Measurements from ENCODE around the gene RIPK1.
A peak's percentile ranks its signal among the peaks of the same experiment; 100 is the strongest.
"Not testable (repeated sequence)": the region's sequence is repeated elsewhere in the genome, so short reads cannot be mapped to it uniquely, and the experiment has no call there.

RIPK1 gene

DNA sequence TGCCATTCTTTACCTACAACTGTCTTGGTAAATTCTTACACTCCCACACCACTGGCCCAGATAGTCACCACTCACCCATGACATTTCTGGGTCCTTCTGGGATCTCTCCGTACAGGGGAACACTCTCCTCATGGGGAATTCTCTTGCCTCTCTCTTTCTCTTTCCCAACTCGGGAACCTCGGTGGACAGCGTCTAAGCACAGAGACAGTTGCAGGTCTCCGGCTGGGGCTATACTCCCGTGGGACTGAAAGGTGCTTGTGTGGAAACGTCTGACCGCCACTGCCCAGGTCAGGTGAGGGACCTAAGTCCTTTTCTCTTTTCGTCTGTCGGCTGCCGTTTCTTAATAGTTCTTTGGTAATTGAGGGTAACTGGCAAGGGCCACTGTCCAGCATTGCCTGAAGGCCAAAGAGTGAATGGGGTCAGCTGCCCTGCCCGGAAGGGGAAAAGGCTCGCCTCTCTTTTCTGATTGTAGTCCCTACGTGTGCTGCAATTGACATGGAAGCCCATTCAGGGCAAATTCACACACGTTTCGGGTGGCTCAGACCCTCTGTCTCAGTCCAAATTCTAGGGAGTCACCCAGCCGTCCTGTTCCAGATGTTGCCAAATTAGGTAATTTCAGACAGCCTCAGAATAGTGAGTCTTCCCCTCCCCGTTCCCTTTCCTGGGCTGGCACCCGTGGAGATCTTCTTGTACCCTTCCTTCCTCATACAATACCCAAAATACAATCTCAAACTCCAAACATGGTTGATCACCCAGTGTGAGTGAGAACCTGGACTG lies 31.2 kb upstream of the RIPK1 start:
- peaks cover 5% of the 10 kb centered on the region for H3K36me3 Mint-ChIP-seq (ENCODE audit: low read depth)
- H3K4me3 Mint-ChIP-seq = no peak overlapping the region
- peaks cover 62% of the 10 kb centered on the region for H3K27me3 Mint-ChIP-seq (ENCODE audit: low read depth)
- no peak overlapping the region for H3K27ac Mint-ChIP-seq
- peaks cover 9% of the 10 kb centered on the region for H3K9me3 Mint-ChIP-seq
- peaks cover 2% of the 10 kb centered on the region for H3K4me1 Mint-ChIP-seq (ENCODE audit: low read depth)

DNA sequence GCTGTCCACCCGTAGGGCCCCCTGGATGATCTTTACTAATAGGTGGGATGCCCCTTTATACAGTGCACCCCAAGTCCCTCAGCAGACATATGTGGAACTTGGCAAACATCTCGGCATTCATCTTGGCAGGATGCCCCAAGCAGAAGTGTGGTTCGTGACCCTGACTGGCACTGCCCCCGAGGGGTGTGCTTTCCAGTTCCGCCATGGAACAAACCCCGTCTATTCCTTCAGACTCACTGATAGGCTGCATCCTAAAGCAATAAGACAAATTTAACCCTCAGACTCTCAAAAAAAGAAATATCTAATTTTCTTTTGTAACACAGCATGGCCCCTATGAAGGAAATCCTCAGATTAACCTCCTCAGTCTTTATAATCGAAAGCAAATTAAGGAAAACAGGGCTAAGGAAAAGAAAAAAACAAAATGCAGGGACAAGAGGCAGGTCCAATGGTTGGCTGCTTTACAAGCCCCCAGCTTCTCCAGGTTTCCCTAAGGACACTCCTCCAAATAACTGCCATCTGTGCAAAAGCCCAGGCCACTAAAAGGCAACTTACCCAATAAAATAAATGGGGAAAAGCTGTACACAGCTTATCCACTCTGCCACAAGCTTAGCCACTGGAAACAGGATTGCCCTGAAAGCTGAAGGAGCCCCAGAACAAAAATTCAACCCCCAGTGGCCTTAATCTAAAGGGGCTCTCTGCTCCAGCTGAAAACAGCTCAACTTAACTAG lies 30.5 kb upstream of the RIPK1 start:
- peaks cover 9% of the 10 kb centered on the region for H3K9me3 Mint-ChIP-seq
- H3K4me3 Mint-ChIP-seq = no peak overlapping the region
- peaks cover 5% of the 10 kb centered on the region for H3K36me3 Mint-ChIP-seq (ENCODE audit: low read depth)
- H3K27ac Mint-ChIP-seq = no peak overlapping the region
- H3K27me3 Mint-ChIP-seq (ENCODE audit: low read depth) = peaks cover 56% of the 10 kb centered on the region
- no peaks in the 10 kb centered on the region for H3K4me1 Mint-ChIP-seq (ENCODE audit: low read depth)

DNA sequence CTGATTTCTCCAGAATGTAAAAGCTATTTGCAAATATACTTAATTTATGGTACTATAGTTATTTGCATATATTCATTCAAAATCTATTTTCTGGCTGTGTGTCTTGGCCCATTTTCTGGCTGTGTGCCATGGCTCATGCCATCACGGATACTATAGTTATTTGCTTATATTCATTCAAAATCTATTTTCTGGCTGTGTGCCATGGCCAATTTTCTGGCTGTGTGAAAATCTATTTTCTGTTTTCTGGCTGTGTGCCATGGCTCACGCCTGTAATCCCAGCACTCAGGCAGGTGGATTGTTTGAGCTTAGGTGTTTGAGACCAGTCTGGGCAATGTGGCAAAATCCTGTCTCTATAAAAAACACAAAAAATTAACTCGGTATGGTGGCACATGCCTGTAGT lies 28.9 kb upstream of the RIPK1 start:
- H3K27me3 Mint-ChIP-seq (ENCODE audit: low read depth) = peaks cover 47% of the 10 kb centered on the region
- H3K36me3 Mint-ChIP-seq (ENCODE audit: low read depth) = peaks cover 5% of the 10 kb centered on the region
- no peaks in the 10 kb centered on the region for H3K4me1 Mint-ChIP-seq (ENCODE audit: low read depth)
- peaks cover 9% of the 10 kb centered on the region for H3K9me3 Mint-ChIP-seq
- no peak overlapping the region for H3K4me3 Mint-ChIP-seq
- H3K27ac Mint-ChIP-seq = no peak overlapping the region

DNA sequence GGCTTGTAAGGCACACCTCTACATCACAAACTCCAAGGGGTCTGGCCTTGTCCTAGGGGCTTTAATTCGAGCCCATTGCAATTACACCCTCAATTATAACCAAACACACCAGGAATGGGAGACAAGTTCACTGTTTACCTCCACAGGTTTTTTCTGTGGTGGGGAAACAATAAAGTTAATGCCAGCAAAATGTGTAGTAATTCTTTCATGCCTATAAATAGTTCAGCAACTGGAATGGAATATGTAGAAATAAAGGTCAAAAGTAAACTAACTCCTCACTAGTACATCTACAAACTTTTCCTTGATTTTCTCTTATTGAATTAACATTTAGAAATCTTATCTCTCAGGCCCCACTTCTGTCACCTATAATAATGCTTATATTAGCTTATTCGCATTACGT lies 27.1 kb upstream of the RIPK1 start:
- Mint-ChIP-seq H3K27me3 (ENCODE audit: low read depth) (peaks cover 43% of the 10 kb centered on the region), H3K9me3 (peaks cover 1% of the 10 kb centered on the region), H3K4me1 (ENCODE audit: low read depth) (no peaks in the 10 kb centered on the region), H3K4me3 (no peak overlapping the region), H3K27ac (no peak overlapping the region), H3K36me3 (ENCODE audit: low read depth) (no peaks in the 10 kb centered on the region)

DNA sequence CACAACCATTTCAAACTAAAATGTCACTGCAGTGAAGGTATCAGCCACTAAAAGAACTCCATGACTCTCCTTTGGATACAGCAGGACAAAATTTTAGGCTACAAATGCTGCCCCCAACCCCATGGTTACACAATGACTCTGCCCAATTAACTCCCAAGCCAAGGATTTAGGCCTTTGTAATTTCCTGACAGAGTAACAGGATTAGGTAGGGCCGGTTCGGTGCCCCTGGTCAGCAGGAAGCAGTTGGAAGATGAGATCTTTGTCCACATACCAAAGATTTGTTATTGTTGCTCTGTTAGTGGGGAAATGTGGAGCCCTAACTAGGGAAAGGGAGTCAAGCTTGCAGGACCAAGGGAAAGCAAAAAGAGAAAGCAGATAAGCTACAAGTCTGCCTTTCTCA lies 26.7 kb upstream of the RIPK1 start:
- no peaks in the 10 kb centered on the region for H3K4me1 Mint-ChIP-seq (ENCODE audit: low read depth)
- H3K36me3 Mint-ChIP-seq (ENCODE audit: low read depth) = no peaks in the 10 kb centered on the region
- no peaks in the 10 kb centered on the region for H3K9me3 Mint-ChIP-seq
- peaks cover 41% of the 10 kb centered on the region for H3K27me3 Mint-ChIP-seq (ENCODE audit: low read depth)
- no peak overlapping the region for H3K4me3 Mint-ChIP-seq
- no peak overlapping the region for H3K27ac Mint-ChIP-seq

DNA sequence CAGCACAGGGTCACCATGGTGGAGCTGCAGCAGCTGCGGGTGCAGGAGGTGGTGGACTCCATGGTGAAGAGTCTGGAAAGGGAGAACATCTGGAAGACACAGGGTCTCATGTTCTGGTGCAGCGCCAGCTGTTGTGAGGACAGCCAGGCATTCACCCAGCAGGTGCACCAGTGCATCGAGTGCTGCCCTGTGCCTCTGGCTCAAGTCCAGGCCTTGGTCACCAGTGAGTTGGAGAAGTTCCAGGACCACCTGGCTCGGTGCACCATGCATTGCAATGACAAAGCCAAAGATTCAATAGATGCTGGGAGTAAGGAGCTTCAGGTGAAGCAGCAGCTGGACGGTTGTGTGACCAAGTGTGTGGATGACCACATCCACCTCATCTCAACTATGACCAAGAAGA lies 22.9 kb upstream of the RIPK1 start:
- H3K27ac Mint-ChIP-seq = no peak overlapping the region
- H3K27me3 Mint-ChIP-seq (ENCODE audit: low read depth) = peaks cover 50% of the 10 kb centered on the region
- no peaks in the 10 kb centered on the region for H3K36me3 Mint-ChIP-seq (ENCODE audit: low read depth)
- H3K4me3 Mint-ChIP-seq = no peak overlapping the region
- no peaks in the 10 kb centered on the region for H3K9me3 Mint-ChIP-seq
- no peaks in the 10 kb centered on the region for H3K4me1 Mint-ChIP-seq (ENCODE audit: low read depth)

DNA sequence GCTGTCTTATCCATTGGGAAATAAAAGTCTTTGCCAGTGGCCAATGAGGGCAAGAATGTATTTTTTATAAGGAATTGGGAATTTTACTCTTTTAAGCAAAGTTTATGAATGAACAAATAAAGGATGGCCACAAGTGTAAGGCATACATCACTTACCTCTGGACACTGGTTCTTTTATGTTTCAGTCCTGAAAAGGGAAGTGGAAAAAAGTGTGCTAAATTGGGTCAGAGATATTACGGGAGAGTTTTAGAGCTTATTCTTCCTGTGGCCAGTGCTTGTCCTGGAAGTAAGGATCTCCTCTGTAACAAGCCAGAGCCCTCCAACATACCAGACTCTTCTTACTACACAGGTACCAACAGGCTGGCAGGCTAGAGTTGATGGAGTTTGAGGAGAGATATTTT lies 22.5 kb upstream of the RIPK1 start:
- no peaks in the 10 kb centered on the region for H3K36me3 Mint-ChIP-seq (ENCODE audit: low read depth)
- H3K4me1 Mint-ChIP-seq (ENCODE audit: low read depth) = no peaks in the 10 kb centered on the region
- no peak overlapping the region for H3K27ac Mint-ChIP-seq
- H3K27me3 Mint-ChIP-seq (ENCODE audit: low read depth) = peaks cover 51% of the 10 kb centered on the region
- H3K4me3 Mint-ChIP-seq = no peak overlapping the region
- no peaks in the 10 kb centered on the region for H3K9me3 Mint-ChIP-seq

DNA sequence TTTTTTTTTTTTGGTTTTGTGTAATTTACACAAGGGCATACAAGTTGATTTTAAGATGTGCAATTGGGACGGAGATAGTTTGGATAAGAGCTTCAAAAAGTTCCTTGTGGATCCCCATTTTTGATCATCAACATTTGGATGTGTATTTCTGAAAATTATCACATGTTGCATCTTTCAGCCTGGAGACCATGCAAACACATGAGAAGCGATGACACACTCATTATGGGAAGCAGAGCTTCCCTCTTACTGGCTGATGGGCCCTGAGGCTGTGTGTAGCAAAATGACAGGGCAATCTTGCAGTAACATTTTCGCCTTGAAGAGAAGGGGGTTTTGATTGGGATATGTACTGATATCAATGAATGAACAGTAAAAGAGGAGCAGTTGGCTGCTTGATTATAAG lies 22.0 kb upstream of the RIPK1 start:
- H3K4me3 Mint-ChIP-seq = no peak overlapping the region
- no peaks in the 10 kb centered on the region for H3K4me1 Mint-ChIP-seq (ENCODE audit: low read depth)
- H3K9me3 Mint-ChIP-seq = no peaks in the 10 kb centered on the region
- peaks cover 46% of the 10 kb centered on the region for H3K27me3 Mint-ChIP-seq (ENCODE audit: low read depth)
- no peak overlapping the region for H3K27ac Mint-ChIP-seq
- H3K36me3 Mint-ChIP-seq (ENCODE audit: low read depth) = no peaks in the 10 kb centered on the region

DNA sequence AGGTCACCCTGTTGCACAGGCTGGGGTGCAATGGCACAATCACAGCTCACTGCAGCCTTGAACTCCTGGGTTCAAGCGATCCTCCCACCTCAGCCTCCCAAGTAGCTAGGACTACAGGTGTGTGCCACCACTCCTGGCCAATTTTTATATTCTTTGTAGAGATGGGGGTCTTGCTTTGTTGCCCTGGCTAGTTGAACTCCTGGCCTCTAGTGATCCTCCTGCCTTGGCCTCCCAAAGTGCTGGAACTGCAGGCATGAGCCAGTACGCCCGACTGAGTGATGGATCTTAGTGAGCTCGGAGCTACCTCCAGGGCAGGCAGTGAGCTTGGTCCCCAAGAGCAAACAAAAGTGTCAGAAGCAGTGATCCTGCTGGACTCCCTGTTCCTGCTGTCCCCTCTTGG lies 20.3 kb upstream of the RIPK1 start:
- H3K36me3 Mint-ChIP-seq (ENCODE audit: low read depth); H3K4me3 Mint-ChIP-seq; H3K27ac Mint-ChIP-seq; H3K4me1 Mint-ChIP-seq (ENCODE audit: low read depth); H3K9me3 Mint-ChIP-seq: not testable (repeated sequence)
- H3K27me3 Mint-ChIP-seq (ENCODE audit: low read depth) = peaks cover 38% of the 10 kb centered on the region

DNA sequence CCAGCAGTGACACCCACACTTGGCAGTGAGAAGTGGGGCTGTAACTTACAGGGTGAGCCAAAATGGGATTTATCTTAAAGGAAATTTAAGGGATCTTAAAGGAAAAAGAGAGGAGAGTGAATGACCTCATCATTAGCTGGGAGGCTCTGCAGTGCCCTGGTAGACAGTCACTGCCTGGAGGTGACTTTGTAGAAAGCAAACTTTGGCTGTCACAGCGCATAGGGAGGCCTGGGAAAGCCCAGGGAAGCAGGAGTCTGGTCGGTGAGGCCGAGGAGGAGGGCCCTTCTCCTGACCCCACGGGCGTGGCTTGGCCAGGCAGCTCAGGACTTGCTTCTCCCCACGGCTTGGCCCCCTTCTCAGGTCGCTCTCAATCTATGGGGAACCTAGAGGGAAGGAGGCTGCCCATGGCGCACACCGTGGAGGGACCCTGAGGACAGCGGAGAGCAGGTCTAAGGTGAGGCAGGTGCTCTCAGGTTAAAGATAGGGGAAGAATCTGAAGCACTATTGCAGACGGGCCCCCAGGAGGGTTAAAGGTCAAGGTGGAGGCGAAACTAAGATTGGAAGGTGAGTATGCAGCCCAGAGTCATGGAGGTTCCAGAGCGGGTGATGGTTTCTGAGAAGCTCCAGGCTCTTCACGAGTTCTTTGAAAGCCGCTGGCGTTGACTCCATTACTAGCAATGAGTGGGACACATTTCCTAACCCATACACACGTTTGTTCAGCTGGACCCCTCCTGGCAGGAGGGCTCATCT lies 15.6 kb upstream of the RIPK1 start:
- peak overlapping the region; percentile 60 for H3K27ac Mint-ChIP-seq
- peaks cover 21% of the 10 kb centered on the region for H3K27me3 Mint-ChIP-seq (ENCODE audit: low read depth)
- H3K9me3 Mint-ChIP-seq = no peaks in the 10 kb centered on the region
- H3K36me3 Mint-ChIP-seq (ENCODE audit: low read depth) = no peaks in the 10 kb centered on the region
- H3K4me3 Mint-ChIP-seq = peak overlapping the region; percentile 73
- H3K4me1 Mint-ChIP-seq (ENCODE audit: low read depth) = peaks cover 26% of the 10 kb centered on the region

DNA sequence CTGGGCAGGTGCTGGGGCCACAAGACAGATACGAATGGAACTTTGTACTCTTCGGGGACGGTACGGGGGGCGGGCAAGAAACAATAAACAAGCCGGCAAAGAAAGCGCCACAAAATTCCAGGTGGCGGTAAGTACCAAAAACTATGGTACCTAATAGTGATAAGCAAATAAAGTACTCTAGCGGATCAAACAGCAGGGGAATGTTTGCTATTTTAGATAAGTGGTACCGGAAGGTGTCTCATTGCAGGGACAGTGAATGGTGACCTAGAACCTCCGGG lies 15.1 kb upstream of the RIPK1 start:
- peaks cover 21% of the 10 kb centered on the region for H3K27me3 Mint-ChIP-seq (ENCODE audit: low read depth)
- H3K4me3 Mint-ChIP-seq = peak overlapping the region; percentile 73
- no peaks in the 10 kb centered on the region for H3K9me3 Mint-ChIP-seq
- peak overlapping the region; percentile 21 for H3K27ac Mint-ChIP-seq
- H3K4me1 Mint-ChIP-seq (ENCODE audit: low read depth) = peaks cover 26% of the 10 kb centered on the region
- H3K36me3 Mint-ChIP-seq (ENCODE audit: low read depth) = no peaks in the 10 kb centered on the region

DNA sequence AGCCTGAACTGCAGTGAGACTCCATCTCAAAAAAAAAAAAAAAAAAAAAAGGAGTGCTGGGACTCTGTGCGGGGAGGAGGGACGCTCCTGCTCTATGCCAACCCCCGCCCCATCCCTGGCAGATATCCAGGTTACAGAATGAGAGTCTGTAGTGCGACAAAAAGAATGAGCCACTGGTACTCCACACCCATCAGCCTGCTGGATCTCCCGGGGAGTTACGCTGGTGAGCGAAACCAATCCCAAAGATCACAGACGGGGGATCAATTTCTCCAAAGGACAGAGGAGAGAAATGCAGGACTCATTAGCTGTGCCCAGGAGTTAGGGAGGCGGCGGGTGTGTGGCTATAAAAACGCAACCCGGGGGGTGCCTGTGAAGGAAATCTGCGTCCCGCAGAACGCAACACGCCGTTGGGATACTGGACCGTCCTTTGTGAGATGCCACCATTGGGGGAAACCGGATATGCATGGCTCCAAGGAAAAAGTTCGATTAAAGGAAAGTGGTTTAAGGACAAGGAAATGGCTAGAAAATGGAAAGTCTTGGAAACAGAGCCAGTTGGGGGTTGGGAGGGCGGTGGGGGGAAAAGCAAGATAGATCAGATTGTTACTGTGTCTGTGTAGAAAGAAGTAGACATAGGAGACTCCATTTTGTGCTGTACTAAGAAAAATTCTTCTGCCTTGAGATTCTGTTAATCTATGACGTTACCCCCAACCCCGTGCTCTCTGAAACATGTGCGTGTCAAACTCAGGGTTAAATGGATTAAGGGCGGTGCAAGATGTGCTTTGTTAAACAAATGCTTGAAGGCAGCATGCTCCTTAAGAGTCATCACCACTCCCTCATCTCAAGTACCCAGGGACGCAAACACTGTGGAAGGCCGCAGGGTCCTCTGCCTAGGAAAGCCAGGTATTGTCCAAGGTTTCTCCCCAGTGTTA lies 13.8 kb upstream of the RIPK1 start:
- H3K9me3 Mint-ChIP-seq; H3K36me3 Mint-ChIP-seq (ENCODE audit: low read depth); H3K27ac Mint-ChIP-seq: not testable (repeated sequence)
- H3K4me3 Mint-ChIP-seq = peak overlapping the region; percentile 30
- H3K4me1 Mint-ChIP-seq (ENCODE audit: low read depth) = peaks cover 36% of the 10 kb centered on the region
- peaks cover 14% of the 10 kb centered on the region for H3K27me3 Mint-ChIP-seq (ENCODE audit: low read depth)

DNA sequence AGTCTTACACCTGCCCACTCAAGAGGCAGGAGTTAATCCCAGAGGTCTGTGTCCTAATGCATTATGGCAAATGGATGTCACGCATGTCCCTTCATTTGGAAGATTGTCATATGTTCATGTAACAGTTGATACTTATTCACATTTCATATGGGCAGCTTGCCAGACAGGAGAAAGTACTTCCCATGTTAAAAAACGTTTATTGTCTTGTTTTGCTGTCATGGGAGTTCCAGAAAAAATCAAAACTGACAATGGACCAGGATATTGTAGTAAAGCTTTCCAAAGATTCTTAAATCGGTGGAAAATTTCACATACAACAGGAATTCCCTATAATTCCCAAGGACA lies 13.2 kb upstream of the RIPK1 start:
- Mint-ChIP-seq H3K4me1 (ENCODE audit: low read depth) (peaks cover 38% of the 10 kb centered on the region), H3K4me3 (peak overlapping the region; percentile 30)
- H3K36me3 Mint-ChIP-seq (ENCODE audit: low read depth); H3K9me3 Mint-ChIP-seq; H3K27ac Mint-ChIP-seq; H3K27me3 Mint-ChIP-seq (ENCODE audit: low read depth): not testable (repeated sequence)

DNA sequence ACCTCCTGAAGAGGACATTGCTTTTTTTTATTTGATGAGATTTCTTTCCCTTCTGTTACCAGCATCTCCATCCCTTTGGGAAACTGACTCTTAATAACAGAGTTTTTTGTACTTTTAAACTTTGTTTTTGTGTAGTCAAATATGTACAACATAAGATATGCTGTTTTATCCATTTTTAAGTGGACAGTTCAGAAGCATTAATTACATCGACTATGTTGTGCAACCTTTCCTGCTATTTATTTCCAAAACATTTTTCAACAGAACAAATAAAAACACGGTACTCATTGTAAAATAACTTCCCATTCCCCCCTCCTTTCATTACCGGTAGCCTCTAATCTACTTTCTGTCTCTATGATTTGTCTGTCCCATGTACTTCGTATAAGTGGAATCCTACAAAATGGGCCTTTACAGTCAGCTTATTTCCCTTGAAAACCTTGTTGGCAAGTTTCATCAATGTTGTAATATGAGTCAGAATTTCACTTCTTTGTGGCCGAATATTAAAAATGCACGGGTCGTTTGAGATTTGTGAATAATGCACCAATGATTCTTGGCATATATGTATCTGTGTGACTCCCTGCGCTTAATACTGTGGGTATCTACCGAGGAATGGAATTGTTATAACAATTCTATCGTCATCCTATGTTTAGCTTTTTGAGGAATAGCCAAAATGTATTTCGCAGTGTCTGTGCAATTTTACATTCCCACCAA lies 11.1 kb upstream of the RIPK1 start:
- no peaks in the 10 kb centered on the region for H3K36me3 Mint-ChIP-seq (ENCODE audit: low read depth)
- no peak overlapping the region for H3K27ac Mint-ChIP-seq
- H3K27me3 Mint-ChIP-seq (ENCODE audit: low read depth) = peaks cover 7% of the 10 kb centered on the region
- H3K9me3 Mint-ChIP-seq = no peaks in the 10 kb centered on the region
- H3K4me3 Mint-ChIP-seq = no peak overlapping the region
- H3K4me1 Mint-ChIP-seq (ENCODE audit: low read depth) = peaks cover 41% of the 10 kb centered on the region
